Loucy (cell line): ENCODE measurements around the gene MYO9A.

Source experiments
- EZH2phosphoT487 ChIP-seq: fragments of 200-600 bp; IDR thresholded peaks from 2 replicates; pipeline ENCODE4 v1.6.1; 2018; ENCODE audit warnings: antibody characterized with exemption, mild to moderate bottlenecking, moderate library complexity, borderline replicate concordance
- TF ChIP-seq, protein P1 (sequence below): fragments of 200-600 bp; sonication (generic); conservative IDR thresholded peaks from 2 replicates; pipeline ENCODE4 v1.5.1; 2014; ENCODE audit warnings: mild to moderate bottlenecking, antibody characterized with exemption, low read length

DNA sequence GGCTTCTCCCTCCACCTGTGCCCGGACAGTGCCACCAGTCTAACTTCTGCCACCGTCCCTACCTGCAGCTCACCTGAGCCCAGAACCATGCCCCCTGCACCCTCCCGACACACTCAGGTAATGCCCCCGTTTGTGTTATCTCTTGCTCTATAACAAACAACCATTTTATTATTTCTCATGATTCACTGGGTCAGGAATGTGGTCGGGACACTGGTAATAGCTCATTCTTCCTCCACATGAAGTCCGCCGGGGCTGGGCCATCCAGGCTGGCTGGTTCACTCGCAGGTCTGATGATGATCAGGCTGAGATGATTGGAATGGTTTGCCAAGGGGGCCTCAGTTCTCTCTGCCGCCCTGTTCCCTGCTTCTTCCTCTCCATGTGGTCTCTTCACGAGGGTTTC lies 327.9 kb downstream of the MYO9A start:
- TF ChIP-seq, protein P1, sequence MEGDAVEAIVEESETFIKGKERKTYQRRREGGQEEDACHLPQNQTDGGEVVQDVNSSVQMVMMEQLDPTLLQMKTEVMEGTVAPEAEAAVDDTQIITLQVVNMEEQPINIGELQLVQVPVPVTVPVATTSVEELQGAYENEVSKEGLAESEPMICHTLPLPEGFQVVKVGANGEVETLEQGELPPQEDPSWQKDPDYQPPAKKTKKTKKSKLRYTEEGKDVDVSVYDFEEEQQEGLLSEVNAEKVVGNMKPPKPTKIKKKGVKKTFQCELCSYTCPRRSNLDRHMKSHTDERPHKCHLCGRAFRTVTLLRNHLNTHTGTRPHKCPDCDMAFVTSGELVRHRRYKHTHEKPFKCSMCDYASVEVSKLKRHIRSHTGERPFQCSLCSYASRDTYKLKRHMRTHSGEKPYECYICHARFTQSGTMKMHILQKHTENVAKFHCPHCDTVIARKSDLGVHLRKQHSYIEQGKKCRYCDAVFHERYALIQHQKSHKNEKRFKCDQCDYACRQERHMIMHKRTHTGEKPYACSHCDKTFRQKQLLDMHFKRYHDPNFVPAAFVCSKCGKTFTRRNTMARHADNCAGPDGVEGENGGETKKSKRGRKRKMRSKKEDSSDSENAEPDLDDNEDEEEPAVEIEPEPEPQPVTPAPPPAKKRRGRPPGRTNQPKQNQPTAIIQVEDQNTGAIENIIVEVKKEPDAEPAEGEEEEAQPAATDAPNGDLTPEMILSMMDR, result no peak
- TF ChIP-seq EZH2phosphoT487, result no peak
